ENCODE data around the gene FRAT1.

GRCh38 chr10:97333601-97334369, 14.7 kb downstream of the FRAT1 start:
- TF ChIP-seq POLR2A (IDR thresholded peaks at IDR 0.05; ENCODE audit: low read length) (no peak), REST (IDR thresholded peaks at IDR 0.05) (no peak), NPAS2 (CRISPR knock-in tag; IDR thresholded peaks at IDR 0.05; ENCODE audit: borderline replicate concordance) (no peak), CTCF (IDR thresholded peaks at IDR 0.05) (no peak), RAD21 (conservative IDR thresholded peaks at IDR 0.05 in 1 of 2, IDR thresholded peaks at IDR 0.05 in 1 of 2) (no peak), MAX (IDR thresholded peaks at IDR 0.05) (no peak)

Measured in A549 (cell line).